Subcutaneous adipose tissue (tissue), 4 donors: ENCODE data around the gene GAK. TPM values are rescaled to one million over a fixed set of nuclear protein-coding genes. Genes with fewer than 3 reads are reported as not detected.

Experiments used
- CTCF ChIP-seq: fragments of 450-650 bp; IDR thresholded peaks from one replicate; pipeline ENCODE4 v1.5.1; 2016; ENCODE audit warnings: low read depth, mild to moderate bottlenecking, control low read depth, antibody characterized with exemption, moderate library complexity
- total RNA-seq, 4 donors: library from RNA; depleted of rRNA; stranded (reverse); fragments of >200 nt; gene quantifications; one replicate each; pipeline ENCODE4 v1.1.0, GENCODE V29; 2016

Gene GAK
- total RNA-seq, 4 donors from 2014 or later, result 37.3 to 124 (median 58.7) TPM

- no peak for TF ChIP-seq CTCF
Observed at GRCh38 chr4:814312-814850, 117.7 kb downstream of the GAK start.

- no peak for TF ChIP-seq CTCF
Observed at GRCh38 chr4:813900-814299, 118.2 kb downstream of the GAK start.

GRCh38 chr4:808860-809570 is 123.1 kb downstream of the GAK start:
- no peak for TF ChIP-seq CTCF

GRCh38 chr4:807792-808191 is 124.3 kb downstream of the GAK start:
- no peak for TF ChIP-seq CTCF

GRCh38 chr4:804804-805203 is 127.3 kb downstream of the GAK start:
- no peak for TF ChIP-seq CTCF

GRCh38 chr4:803884-804283 is 128.2 kb downstream of the GAK start:
- no peak for TF ChIP-seq CTCF

GRCh38 chr4:801436-802124 is 130.5 kb downstream of the GAK start:
- TF ChIP-seq CTCF, result no peak
